Natural killer cell treated with Interleukin-12 subunit alpha and Interleukin-12 subunit beta and Interleukin-15 and Interleukin-18, amount 100 ng/mL, for 72 hours (primary cell): ENCODE data around the gene NCBP3. TPM values are rescaled to one million over a fixed set of nuclear protein-coding genes. Genes with fewer than 3 reads are reported as not detected.
"Not testable (repeated sequence)": the region's sequence is repeated elsewhere in the genome, so short reads cannot be mapped to it uniquely, and the experiment has no call there.

Source experiments
- ATAC-seq, 2 donors: fragments of 150-1000 bp; cut with Tn5 transposase in 1 of 2; sonication (Bioruptor Pico), chemical (Tn5 transposase) in 1 of 2; 2 replicates each; pipeline ENCODE4 v1.10.0; 2021
- DNase-seq: peaks from one replicate; pipeline ENCODE4 v3.0.0; 2022; ENCODE audit warnings: low spot score
- H3K27ac Mint-ChIP-seq, 2 donors: 1 replicate in 1 of 2; 2 replicates in 1 of 2; pipeline ENCODE4 v1.8.0; 2022; ENCODE audit warnings: mixed read lengths in 2 of 2, mild to moderate bottlenecking in 1 of 2, moderate library complexity in 1 of 2
- H3K27me3 Mint-ChIP-seq, 2 donors: 1 replicate in 1 of 2; 2 replicates in 1 of 2; pipeline ENCODE4 v1.8.0; 2022; ENCODE audit warnings: mixed read lengths in 2 of 2
- H3K36me3 Mint-ChIP-seq: one replicate; pipeline ENCODE4 v1.8.0; 2022; ENCODE audit warnings: mixed read lengths
- H3K4me1 Mint-ChIP-seq, 2 donors: 1 replicate in 1 of 2; 2 replicates in 1 of 2; pipeline ENCODE4 v1.8.0; 2022; ENCODE audit warnings: low read depth in 2 of 2, mixed read lengths in 2 of 2, mild to moderate bottlenecking in 1 of 2
- H3K4me3 Mint-ChIP-seq: one replicate; pipeline ENCODE4 v1.8.0; 2022; ENCODE audit warnings: mixed read lengths
- H3K9me3 Mint-ChIP-seq: 2 replicates; pipeline ENCODE4 v1.8.0; 2022; ENCODE audit warnings: mixed read lengths
- total RNA-seq, 2 donors: library from RNA; stranded (reverse); gene quantifications; one replicate each; pipeline ENCODE4 v1.2.3, GENCODE V29; 2022

Gene NCBP3
- total RNA-seq, 2 donors from 2014 or later = 52.4 to 71.9 TPM

- H3K4me1 Mint-ChIP-seq = peaks cover 7 to 8% of the 10 kb centered on the region in 2 donors
- no peaks in the 10 kb centered on the region for H3K27me3 Mint-ChIP-seq
- H3K9me3 Mint-ChIP-seq = no peaks in the 10 kb centered on the region
- H3K4me3 Mint-ChIP-seq = peak overlapping the region; percentile 81
- H3K27ac Mint-ChIP-seq = peak overlapping the region; percentile 81 to 90
- peak; percentile 58 to 80 for ATAC-seq
- no peaks in the 10 kb centered on the region for H3K36me3 Mint-ChIP-seq
- no peak for DNase-seq
These were observed 24.8 kb upstream of the NCBP3 start for GRCh38 chr17:3870871-3871306.

GRCh38 chr17:3867606-3868005 lies 21.6 kb upstream of the NCBP3 start:
- Mint-ChIP-seq H3K4me3 (no peak overlapping the region), H3K27ac (no peak overlapping the region), H3K27me3 (no peaks in the 10 kb centered on the region), H3K9me3 (no peaks in the 10 kb centered on the region), H3K4me1 (peaks cover 7 to 8% of the 10 kb centered on the region in 2 donors), H3K36me3 (no peaks in the 10 kb centered on the region)
- DNase-seq (no peak), ATAC-seq (no peak)

- Mint-ChIP-seq H3K27me3 (no peaks in the 10 kb centered on the region), H3K9me3 (no peaks in the 10 kb centered on the region), H3K4me3 (no peak overlapping the region), H3K4me1 (peaks cover 7 to 8% of the 10 kb centered on the region in 2 donors), H3K36me3 (no peaks in the 10 kb centered on the region), H3K27ac (no peak overlapping the region)
- DNase-seq (peak; percentile 56), ATAC-seq (no peak)
These were observed 21.1 kb upstream of the NCBP3 start for GRCh38 chr17:3867106-3867505.

GRCh38 chr17:3866276-3866675 lies 20.2 kb upstream of the NCBP3 start:
- DNase-seq (peak; percentile 49), ATAC-seq (no peak)
- no peak overlapping the region for H3K27ac Mint-ChIP-seq
- peaks cover 7 to 8% of the 10 kb centered on the region in 2 donors for H3K4me1 Mint-ChIP-seq
- no peaks in the 10 kb centered on the region for H3K27me3 Mint-ChIP-seq
- H3K36me3 Mint-ChIP-seq = no peaks in the 10 kb centered on the region
- no peaks in the 10 kb centered on the region for H3K9me3 Mint-ChIP-seq
- H3K4me3 Mint-ChIP-seq = no peak overlapping the region

- Mint-ChIP-seq H3K27ac (no peak overlapping the region), H3K27me3 (no peaks in the 10 kb centered on the region), H3K4me1 (no peaks in the 10 kb centered on the region), H3K4me3 (no peak overlapping the region), H3K9me3 (no peaks in the 10 kb centered on the region), H3K36me3 (no peaks in the 10 kb centered on the region)
- peak; percentile 35 for DNase-seq
- ATAC-seq = no peak
These were observed 19.1 kb upstream of the NCBP3 start for GRCh38 chr17:3865176-3865575.

GRCh38 chr17:3864534-3864933 lies 18.5 kb upstream of the NCBP3 start:
- Mint-ChIP-seq H3K4me1 (no peaks in the 10 kb centered on the region), H3K27me3 (no peaks in the 10 kb centered on the region), H3K27ac (no peak overlapping the region), H3K4me3 (no peak overlapping the region), H3K36me3 (no peaks in the 10 kb centered on the region), H3K9me3 (no peaks in the 10 kb centered on the region)
- peak; percentile 54 for DNase-seq
- ATAC-seq = no peak

GRCh38 chr17:3861761-3862681 lies 16.0 kb upstream of the NCBP3 start:
- no peaks in the 10 kb centered on the region for H3K27me3 Mint-ChIP-seq
- no peaks in the 10 kb centered on the region for H3K4me1 Mint-ChIP-seq
- H3K36me3 Mint-ChIP-seq = no peaks in the 10 kb centered on the region
- no peak overlapping the region for H3K4me3 Mint-ChIP-seq
- ATAC-seq (no peak), DNase-seq (peak; percentile 34)
- H3K27ac Mint-ChIP-seq = no peak overlapping the region
- no peaks in the 10 kb centered on the region for H3K9me3 Mint-ChIP-seq

- Mint-ChIP-seq H3K4me3 (no peak overlapping the region), H3K36me3 (no peaks in the 10 kb centered on the region), H3K27ac (no peak overlapping the region), H3K27me3 (no peaks in the 10 kb centered on the region), H3K9me3 (no peaks in the 10 kb centered on the region), H3K4me1 (no peaks in the 10 kb centered on the region)
- DNase-seq = peak; percentile 34
- ATAC-seq = no peak
These were observed 15.1 kb upstream of the NCBP3 start for GRCh38 chr17:3860939-3861700.

GRCh38 chr17:3859940-3860339 lies 13.9 kb upstream of the NCBP3 start:
- H3K9me3 Mint-ChIP-seq = no peaks in the 10 kb centered on the region
- no peak overlapping the region for H3K4me3 Mint-ChIP-seq
- H3K27ac Mint-ChIP-seq = no peak overlapping the region
- ATAC-seq (no peak), DNase-seq (no peak)
- no peaks in the 10 kb centered on the region for H3K27me3 Mint-ChIP-seq
- H3K36me3 Mint-ChIP-seq = no peaks in the 10 kb centered on the region
- no peaks in the 10 kb centered on the region for H3K4me1 Mint-ChIP-seq

- Mint-ChIP-seq H3K4me1 (no peaks in the 10 kb centered on the region), H3K27me3 (peaks cover 3 to 5% of the 10 kb centered on the region in 2 donors), H3K27ac (no peak overlapping the region), H3K36me3 (no peaks in the 10 kb centered on the region), H3K9me3 (no peaks in the 10 kb centered on the region), H3K4me3 (no peak overlapping the region)
- ATAC-seq = peak in 1 of 2 donors; percentile 40
- no peak for DNase-seq
These were observed 11.4 kb upstream of the NCBP3 start for GRCh38 chr17:3857261-3858105.

- peaks cover 11 to 25% of the 10 kb centered on the region in 2 donors for H3K27me3 Mint-ChIP-seq
- DNase-seq = peak; percentile 28
- H3K4me1 Mint-ChIP-seq, H3K4me3 Mint-ChIP-seq, H3K27ac Mint-ChIP-seq, H3K9me3 Mint-ChIP-seq, H3K36me3 Mint-ChIP-seq, ATAC-seq: not testable (repeated sequence)
These were observed 8.2 kb upstream of the NCBP3 start for GRCh38 chr17:3854204-3854603.

- no peak overlapping the region for H3K4me3 Mint-ChIP-seq
These were observed 6.5 kb upstream of the NCBP3 start for GRCh38 chr17:3852561-3852960.

GRCh38 chr17:3851461-3852100 lies 5.5 kb upstream of the NCBP3 start:
- peaks cover 0 to 6% of the 10 kb centered on the region in 2 donors for H3K4me1 Mint-ChIP-seq
- H3K9me3 Mint-ChIP-seq = no peaks in the 10 kb centered on the region
- H3K36me3 Mint-ChIP-seq = no peaks in the 10 kb centered on the region
- H3K27me3 Mint-ChIP-seq = peaks cover 11 to 25% of the 10 kb centered on the region in 2 donors
- ATAC-seq = no peak
- DNase-seq = no peak
- no peak overlapping the region for H3K4me3 Mint-ChIP-seq
- H3K27ac Mint-ChIP-seq = no peak overlapping the region

More at GRCh38 chr17:3852561-3852960, 6.5 kb upstream of the NCBP3 start:
- peaks cover 11 to 25% of the 10 kb centered on the region in 2 donors for H3K27me3 Mint-ChIP-seq
- no peaks in the 10 kb centered on the region for H3K9me3 Mint-ChIP-seq
- no peak for ATAC-seq
- no peak overlapping the region for H3K27ac Mint-ChIP-seq
- DNase-seq = no peak
- H3K36me3 Mint-ChIP-seq = no peaks in the 10 kb centered on the region
- no peaks in the 10 kb centered on the region for H3K4me1 Mint-ChIP-seq
